ENCODE results near the gene BRD7.

GRCh38 chr16:50273888-50274325 is 94.9 kb downstream of the BRD7 start:
- TF ChIP-seq CTCF (IDR thresholded peaks at IDR 0.05) (no peak), POLR2A (IDR thresholded peaks at IDR 0.05) (no peak), EP300 (IDR thresholded peaks at IDR 0.05) (no peak), POLR2AphosphoS5 (IDR thresholded peaks at IDR 0.05) (no peak)
